ENCODE measurements around the gene KRTAP5-9.
"Not testable (repeated sequence)": the region's sequence is repeated elsewhere in the genome, so short reads cannot be mapped to it uniquely, and the experiment has no call there.

GRCh38 chr11:71588822-71589545 is 40.8 kb downstream of the KRTAP5-9 start:
- TF ChIP-seq CTCF (IDR thresholded peaks at IDR 0.05; ENCODE audit: extremely low read depth in 1 of 2, insufficient read depth in 1 of 2, low read depth in 1 of 2, low read length in 2 of 2); EZH2 (IDR thresholded peaks at IDR 0.05; ENCODE audit: borderline replicate concordance, low read depth, low read length, severe bottlenecking); POLR2A (IDR thresholded peaks at IDR 0.05; ENCODE audit: low read depth, low read length); MYC (IDR thresholded peaks at IDR 0.05; ENCODE audit: low read depth, low read length); POLR2AphosphoS5 (IDR thresholded peaks at IDR 0.05; ENCODE audit: insufficient read depth, low read depth, low read length); MAX (IDR thresholded peaks at IDR 0.05; ENCODE audit: insufficient read depth, insufficient read length); GATA2 (IDR thresholded peaks at IDR 0.05; ENCODE audit: insufficient read depth, insufficient read length, low read depth, low read length); JUN (IDR thresholded peaks at IDR 0.05; ENCODE audit: borderline replicate concordance, insufficient read depth, insufficient read length, low read depth): not testable (repeated sequence)
